ENCODE data around the gene ZNF385A. TPM values are rescaled to one million over a fixed set of nuclear protein-coding genes. Genes with fewer than 3 reads are reported as not detected.

ZNF385A gene
- polyA plus RNA-seq, 1 donor from 2014 or later = 0.46 TPM

GRCh38 chr12:54409267-54409666 is 24.7 kb upstream of the ZNF385A start:
- H2AFZ ChIP-seq (ENCODE audit: low read depth, low read length) = no peak overlapping the region
- H3K79me2 ChIP-seq (replicated peaks; ENCODE audit: insufficient read depth, low read length) = no peaks in the 10 kb centered on the region
- no peak overlapping the region for H3K27ac ChIP-seq (ENCODE audit: low read length)

GRCh38 chr12:54407183-54407905 is 22.8 kb upstream of the ZNF385A start:
- H3K9me2 ChIP-seq (ENCODE audit: insufficient read depth, low read length) = no peaks in the 10 kb centered on the region
- H3K79me2 ChIP-seq (replicated peaks; ENCODE audit: insufficient read depth, low read length) = no peaks in the 10 kb centered on the region
- no peaks in the 10 kb centered on the region for H4K20me1 ChIP-seq (ENCODE audit: insufficient read depth)
- H3F3A ChIP-seq (ENCODE audit: insufficient read depth, low read length, poor library complexity, severe bottlenecking) = no peaks in the 10 kb centered on the region
- H3K27ac ChIP-seq (ENCODE audit: low read length) = no peak overlapping the region
- no peaks in the 10 kb centered on the region for H3K27me3 ChIP-seq (ENCODE audit: insufficient read depth, low read depth, low read length)
- H3K4me2 ChIP-seq (ENCODE audit: low read length) = no peak overlapping the region
- no peaks in the 10 kb centered on the region for H3K9me3 ChIP-seq (ENCODE audit: low read length)
- H2AFZ ChIP-seq (ENCODE audit: low read depth, low read length) = no peak overlapping the region
- H3K4me3 ChIP-seq (ENCODE audit: low read length) = no peak overlapping the region
- no peaks in the 10 kb centered on the region for H3K36me3 ChIP-seq (ENCODE audit: insufficient read depth, low read length)
- no peak overlapping the region for H3K9ac ChIP-seq (ENCODE audit: low read length)
- no peak for TF ChIP-seq RAD21 (conservative IDR thresholded peaks at IDR 0.05)
- TF ChIP-seq EZH2 (IDR thresholded peaks at IDR 0.05; ENCODE audit: borderline replicate concordance, insufficient read depth, low read length, poor library complexity, severe bottlenecking) = no peak
- TF ChIP-seq TAF1 (IDR thresholded peaks at IDR 0.05; ENCODE audit: low read depth) = no peak
- TF ChIP-seq CTCF (IDR thresholded peaks at IDR 0.05; ENCODE audit: poor library complexity, severe bottlenecking) = no peak
- no peak for TF ChIP-seq SMC3 (conservative IDR thresholded peaks at IDR 0.05; ENCODE audit: poor library complexity)
- no peak for TF ChIP-seq MXI1 (conservative IDR thresholded peaks at IDR 0.05; ENCODE audit: poor library complexity, severe bottlenecking)

More at GRCh38 chr12:54409267-54409666, 24.7 kb upstream of the ZNF385A start:
- no peaks in the 10 kb centered on the region for H3K9me3 ChIP-seq (ENCODE audit: low read length)
- no peaks in the 10 kb centered on the region for H3K27me3 ChIP-seq (ENCODE audit: insufficient read depth, low read depth, low read length)
- no peak overlapping the region for H3K4me2 ChIP-seq (ENCODE audit: low read length)
- no peaks in the 10 kb centered on the region for H3K9me2 ChIP-seq (ENCODE audit: insufficient read depth, low read length)
- TF ChIP-seq RAD21 (conservative IDR thresholded peaks at IDR 0.05) (no peak), REST (IDR thresholded peaks at IDR 0.05; ENCODE audit: borderline replicate concordance) (no peak), EZH2 (IDR thresholded peaks at IDR 0.05; ENCODE audit: borderline replicate concordance, insufficient read depth, low read length, poor library complexity, severe bottlenecking) (no peak), POLR2AphosphoS5 (IDR thresholded peaks at IDR 0.05) (no peak), EP300 (conservative IDR thresholded peaks at IDR 0.05; ENCODE audit: poor library complexity, severe bottlenecking) (no peak), SMC3 (conservative IDR thresholded peaks at IDR 0.05; ENCODE audit: poor library complexity) (no peak), TAF1 (IDR thresholded peaks at IDR 0.05; ENCODE audit: low read depth) (no peak), MXI1 (conservative IDR thresholded peaks at IDR 0.05; ENCODE audit: poor library complexity, severe bottlenecking) (no peak), CTCF (IDR thresholded peaks at IDR 0.05; ENCODE audit: poor library complexity, severe bottlenecking) (no peak)
- H3F3A ChIP-seq (ENCODE audit: insufficient read depth, low read length, poor library complexity, severe bottlenecking) = no peaks in the 10 kb centered on the region
- no peaks in the 10 kb centered on the region for H3K36me3 ChIP-seq (ENCODE audit: insufficient read depth, low read length)
- H4K20me1 ChIP-seq (ENCODE audit: insufficient read depth) = no peaks in the 10 kb centered on the region
- no peak overlapping the region for H3K4me3 ChIP-seq (ENCODE audit: low read length)
- no peak overlapping the region for H3K9ac ChIP-seq (ENCODE audit: low read length)
